Tibial artery (tissue), 4 donors: ENCODE results near the gene NHERF2.

Experiments
- DNase-seq, 2 donors: peaks; one replicate each; pipeline ENCODE4 v3.0.0-alpha.2; 2019
- H3K27ac ChIP-seq, 2 donors: fragments of 200-600 bp; sonication (generic) in 1 of 2; 1 replicate in 1 of 2; 2 replicates in 1 of 2; pipeline ENCODE4 v1.5.1; 2018 to 2019; ENCODE audit warnings: mild to moderate bottlenecking in 1 of 2
- H3K27me3 ChIP-seq, 2 donors: fragments of 200-600 bp; sonication (generic) in 1 of 2; one replicate each; pipeline versions ENCODE4 v1.5.1 to v1.6.0; 2016 to 2019
- H3K36me3 ChIP-seq, 3 donors: fragments of 200-600 bp; sonication (generic) in 2 of 3; one replicate each; pipeline ENCODE4 v1.5.1; 2016 to 2019; ENCODE audit warnings: mild to moderate bottlenecking in 2 of 3
- H3K4me1 ChIP-seq, 4 donors: fragments of 200-600 bp; sonication (generic) in 2 of 4; 1 replicate in 3 of 4; 2 replicates in 1 of 4; pipeline ENCODE4 v1.5.1; 2016 to 2019
- H3K4me3 ChIP-seq, 2 donors: fragments of 200-600 bp; sonication (generic) in 1 of 2; 1 replicate in 1 of 2; 2 replicates in 1 of 2; pipeline ENCODE4 v1.5.1; 2018 to 2019; ENCODE audit warnings: mild to moderate bottlenecking in 2 of 2
- H3K9me3 ChIP-seq, 3 donors: fragments of 200-600 bp; sonication (generic) in 1 of 3; one replicate each; pipeline ENCODE4 v1.5.1; 2016 to 2019
- CTCF ChIP-seq, 2 experiments: fragments of 200-600 bp in 1 of 2; fragments of 450-650 bp in 1 of 2; IDR thresholded peaks; one replicate each; pipeline ENCODE4 v1.5.1; 2017 to 2019; ENCODE audit warnings: antibody characterized with exemption in 2 of 2, mild to moderate bottlenecking in 1 of 2, moderate library complexity in 1 of 2
- intact Hi-C: fragments of 100-400 bp; cut with DNase I; formaldehyde crosslinking; loops from one replicate; pipeline ENCODE4 v1.15.0; 2023; ENCODE audit warnings: low total_unique reads

Gene NHERF2

GRCh38 chr16:2071454-2072202 is 44.9 kb downstream of the NHERF2 start:
- peaks cover 52 to 100% (median 89%) of the 10 kb centered on the region in 3 donors for H3K36me3 ChIP-seq
- intact Hi-C loops = no loop called here
- no peak overlapping the region for H3K4me3 ChIP-seq
- TF ChIP-seq CTCF (IDR thresholded peaks at IDR 0.05) = no peak
- DNase-seq = no peak
- H3K27ac ChIP-seq = no peak overlapping the region
- H3K4me1 ChIP-seq = no peaks in the 10 kb centered on the region
- H3K9me3 ChIP-seq = no peaks in the 10 kb centered on the region
- H3K27me3 ChIP-seq = no peaks in the 10 kb centered on the region

GRCh38 chr16:2072926-2073325 is 46.2 kb downstream of the NHERF2 start:
- TF ChIP-seq CTCF (IDR thresholded peaks at IDR 0.05) = no peak
- no peak overlapping the region for H3K27ac ChIP-seq
- H3K4me3 ChIP-seq = no peak overlapping the region
- no peaks in the 10 kb centered on the region for H3K27me3 ChIP-seq
- no peak for DNase-seq
- intact Hi-C loops = no loop called here
- no peaks in the 10 kb centered on the region for H3K4me1 ChIP-seq
- peaks cover 50 to 100% (median 97%) of the 10 kb centered on the region in 3 donors for H3K36me3 ChIP-seq
- H3K9me3 ChIP-seq = no peaks in the 10 kb centered on the region

- H3K36me3 ChIP-seq = peaks cover 47 to 100% (median 94%) of the 10 kb centered on the region in 3 donors
- intact Hi-C loops = no loop called here
- H3K27me3 ChIP-seq = no peaks in the 10 kb centered on the region
- no peaks in the 10 kb centered on the region for H3K9me3 ChIP-seq
- no peak overlapping the region for H3K27ac ChIP-seq
- DNase-seq = no peak
- TF ChIP-seq CTCF (IDR thresholded peaks at IDR 0.05) = no peak
- no peaks in the 10 kb centered on the region for H3K4me1 ChIP-seq
- no peak overlapping the region for H3K4me3 ChIP-seq
These were observed 47.4 kb downstream of the NHERF2 start for GRCh38 chr16:2074071-2074470.

- DNase-seq = no peak
- peaks cover 53 to 100% (median 94%) of the 10 kb centered on the region in 3 donors for H3K36me3 ChIP-seq
- H3K4me1 ChIP-seq = no peaks in the 10 kb centered on the region
- H3K9me3 ChIP-seq = no peaks in the 10 kb centered on the region
- no peaks in the 10 kb centered on the region for H3K27me3 ChIP-seq
- H3K4me3 ChIP-seq = no peak overlapping the region
- intact Hi-C loops = no loop called here
- H3K27ac ChIP-seq = no peak overlapping the region
- no peak for TF ChIP-seq CTCF (IDR thresholded peaks at IDR 0.05)
These were observed 48.9 kb downstream of the NHERF2 start for GRCh38 chr16:2075631-2076030.

GRCh38 chr16:2076072-2076865 is 49.6 kb downstream of the NHERF2 start:
- DNase-seq = no peak
- Histone ChIP-seq H3K27ac (no peak overlapping the region), H3K4me3 (no peak overlapping the region), H3K27me3 (no peaks in the 10 kb centered on the region), H3K36me3 (peaks cover 51 to 100% (median 94%) of the 10 kb centered on the region in 3 donors), H3K9me3 (no peaks in the 10 kb centered on the region), H3K4me1 (no peaks in the 10 kb centered on the region)
- no peak for TF ChIP-seq CTCF (IDR thresholded peaks at IDR 0.05)
- intact Hi-C loops = no loop called here
